Ectodermal cell (in vitro differentiated cells): ENCODE results near the gene OGDH.

Experiments
- H3K27ac ChIP-seq: 2 replicates; pipeline ENCODE4 v1.7.0; 2013; ENCODE audit warnings: mild to moderate bottlenecking, low read depth, low read length; ENCODE audit not compliant: insufficient read depth, poor library complexity, severe bottlenecking
- H3K27me3 ChIP-seq: 2 replicates; pipeline ENCODE4 v1.7.0; 2013; ENCODE audit warnings: mild to moderate bottlenecking, low read length; ENCODE audit not compliant: insufficient read depth, control insufficient read depth, poor library complexity, severe bottlenecking
- H3K36me3 ChIP-seq: one replicate; pipeline ENCODE4 v1.7.0; 2013; ENCODE audit warnings: low read length; ENCODE audit not compliant: control insufficient read depth, insufficient read depth
- H3K4me1 ChIP-seq: one replicate; pipeline ENCODE4 v1.7.0; 2013; ENCODE audit warnings: low read length; ENCODE audit not compliant: control insufficient read depth, insufficient read depth
- H3K4me3 ChIP-seq: 2 replicates; pipeline ENCODE4 v1.7.0; 2013; ENCODE audit warnings: low read depth, low read length, control low read depth; ENCODE audit not compliant: insufficient read depth
- H3K9me3 ChIP-seq: 2 replicates; pipeline ENCODE4 v1.7.0; 2013; ENCODE audit warnings: mild to moderate bottlenecking, low read length, moderate library complexity; ENCODE audit not compliant: control insufficient read depth
- WGBS, 2 experiments: methylation state at CpG; one replicate each; pipeline ENCODE4 v1.1.7; 2013; ENCODE audit warnings: missing lambda C conversion rate in 2 of 2; 5-methylcytosine and 5-hydroxymethylcytosine counted together

The OGDH gene

DNA sequence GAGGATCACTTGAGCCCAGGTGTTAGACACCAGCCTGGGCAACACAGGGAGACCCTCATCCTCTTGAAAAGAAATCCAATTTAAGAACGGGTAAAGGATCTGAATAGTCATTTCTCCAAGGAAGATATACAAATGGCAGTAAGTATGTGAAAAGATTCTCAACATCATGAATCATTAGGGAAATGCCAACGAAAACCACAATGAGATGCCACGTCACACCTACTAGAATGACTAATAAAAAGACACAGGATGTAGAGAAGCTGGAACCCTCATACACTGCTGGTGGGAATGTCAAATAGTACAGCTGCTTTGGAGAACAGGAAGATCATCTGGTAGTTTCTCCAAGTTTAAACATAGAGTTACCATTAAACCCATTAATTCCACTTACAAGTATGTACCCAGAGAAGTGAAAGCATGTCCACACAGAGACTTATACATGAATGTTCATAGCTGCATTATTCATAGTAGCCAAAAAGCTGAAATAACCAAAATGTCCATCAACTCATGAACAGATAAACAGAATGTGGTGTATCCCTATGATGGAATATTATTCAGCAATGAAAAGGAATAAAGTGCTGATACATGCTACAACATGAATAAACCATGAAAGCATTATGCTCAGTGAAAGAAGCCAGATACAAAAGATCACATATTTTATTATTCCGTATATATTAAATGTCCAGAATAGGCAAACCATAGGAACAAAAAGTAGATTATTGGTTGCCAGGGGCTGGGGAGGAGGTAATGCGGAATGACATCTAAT, 129.2 kb downstream of the OGDH start:
- Histone ChIP-seq H3K27ac (no peak overlapping the region), H3K4me3 (no peak overlapping the region), H3K4me1 (no peaks in the 10 kb centered on the region), H3K36me3 (no peaks in the 10 kb centered on the region), H3K9me3 (no peaks in the 10 kb centered on the region), H3K27me3 (no peaks in the 10 kb centered on the region)
- 87 to 100% methylated on average over 4 of the region's 5 CpGs for WGBS, 2 experiments

DNA sequence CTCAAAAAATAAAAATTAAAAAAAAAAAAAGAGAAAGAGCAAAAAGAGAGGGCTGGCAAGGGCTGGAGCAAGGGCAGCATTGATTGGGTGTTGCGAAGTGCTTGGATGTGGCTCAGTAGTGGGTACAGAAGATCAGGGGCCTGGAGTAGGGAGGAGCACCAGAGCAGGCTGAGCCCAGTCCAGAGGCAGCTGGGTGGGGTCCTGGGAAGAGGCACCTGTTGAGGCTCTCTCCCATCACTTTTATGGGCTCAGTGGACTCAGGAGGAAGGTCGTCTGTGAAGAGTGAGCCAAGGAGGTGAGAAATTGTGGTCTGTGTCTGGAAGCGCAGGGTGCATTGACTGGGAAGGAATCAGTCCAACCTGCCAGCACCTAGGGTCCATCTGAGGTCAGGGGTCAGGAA, 130.5 kb downstream of the OGDH start:
- 79 to 87% methylated on average over 3 of the region's 3 CpGs for WGBS, 2 experiments
- Histone ChIP-seq H3K27ac (no peak overlapping the region), H3K4me3 (no peak overlapping the region), H3K4me1 (no peaks in the 10 kb centered on the region), H3K9me3 (no peaks in the 10 kb centered on the region), H3K27me3 (no peaks in the 10 kb centered on the region), H3K36me3 (no peaks in the 10 kb centered on the region)

DNA sequence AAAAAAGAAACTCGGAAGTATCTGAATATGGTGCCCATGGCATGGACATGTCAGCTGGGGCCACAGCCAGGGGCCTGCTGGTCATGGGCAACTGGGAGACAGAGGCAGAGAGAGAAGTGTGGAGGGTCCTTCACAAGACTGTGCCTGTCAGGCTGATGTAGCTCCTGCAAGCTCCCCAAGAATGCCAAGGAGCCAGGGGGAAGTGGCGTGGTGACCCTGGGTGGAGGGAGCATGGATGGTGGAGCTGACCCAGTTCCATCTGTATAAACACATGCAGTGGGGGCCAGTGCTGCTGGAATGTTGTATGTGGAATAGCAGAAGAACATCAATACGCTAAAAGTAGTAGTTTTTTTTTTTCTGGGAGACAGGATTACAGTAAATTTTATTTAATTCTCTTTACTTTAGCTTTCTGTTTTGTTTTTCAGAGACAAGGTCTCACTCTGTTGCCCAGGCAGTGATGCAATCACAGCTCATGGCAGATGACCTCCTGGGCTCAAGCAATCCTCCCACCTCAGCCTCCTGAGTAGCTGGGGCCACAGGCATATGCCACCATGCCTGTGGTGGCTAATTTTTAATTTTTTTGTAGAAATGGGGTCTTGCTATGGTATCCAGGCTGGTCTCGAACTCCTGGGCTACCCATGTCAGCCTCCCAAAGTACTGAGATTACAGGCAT, 131.8 kb downstream of the OGDH start:
- Histone ChIP-seq H3K27ac (no peak overlapping the region), H3K4me1 (no peaks in the 10 kb centered on the region), H3K4me3 (no peak overlapping the region), H3K27me3 (no peaks in the 10 kb centered on the region), H3K9me3 (no peaks in the 10 kb centered on the region), H3K36me3 (no peaks in the 10 kb centered on the region)
- 93 to 95% methylated on average over 4 of the region's 4 CpGs for WGBS, 2 experiments

DNA sequence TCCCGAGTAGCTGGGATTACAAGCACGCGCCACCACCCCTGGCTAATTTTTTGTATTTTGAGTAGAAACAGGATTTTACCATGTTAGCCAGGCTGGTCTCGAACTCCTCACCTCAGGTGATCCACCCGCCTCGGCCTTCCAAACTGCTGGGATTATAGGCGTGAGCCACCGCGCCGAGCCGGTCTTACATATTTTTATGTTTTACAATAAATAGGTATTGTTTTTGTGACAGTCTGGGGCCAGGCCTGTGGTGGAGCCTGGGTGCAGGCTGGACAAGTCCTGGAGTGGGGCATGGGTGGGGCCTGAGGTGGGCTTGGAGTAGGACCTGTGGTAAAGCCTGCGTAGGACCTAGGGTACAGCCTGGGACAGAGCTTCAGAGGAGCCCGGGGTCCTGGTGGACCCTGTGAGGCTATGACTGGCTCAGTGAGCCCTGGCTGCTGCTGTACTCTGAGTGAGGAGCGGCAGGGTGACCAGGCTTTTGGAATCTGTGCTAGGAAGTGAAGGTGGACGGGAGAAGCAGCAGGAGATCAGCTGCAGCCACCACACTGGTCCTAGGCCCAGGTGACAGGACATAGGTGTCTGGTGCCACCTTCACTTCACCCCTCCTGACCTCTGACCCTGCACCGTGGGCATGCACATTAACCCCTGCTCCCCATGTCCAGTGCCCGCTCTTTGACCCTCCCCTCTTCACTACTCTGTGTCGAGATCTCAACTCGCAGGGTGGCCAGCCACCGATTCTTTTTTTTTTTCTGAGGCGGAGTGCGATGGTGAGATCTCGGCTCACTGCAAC, 132.6 kb downstream of the OGDH start:
- Histone ChIP-seq H3K4me3 (no peak overlapping the region), H3K9me3 (no peaks in the 10 kb centered on the region), H3K36me3 (no peaks in the 10 kb centered on the region), H3K27me3 (no peaks in the 10 kb centered on the region), H3K27ac (no peak overlapping the region), H3K4me1 (no peaks in the 10 kb centered on the region)
- 92 to 95% methylated on average over 23 of the region's 23 CpGs for WGBS, 2 experiments

DNA sequence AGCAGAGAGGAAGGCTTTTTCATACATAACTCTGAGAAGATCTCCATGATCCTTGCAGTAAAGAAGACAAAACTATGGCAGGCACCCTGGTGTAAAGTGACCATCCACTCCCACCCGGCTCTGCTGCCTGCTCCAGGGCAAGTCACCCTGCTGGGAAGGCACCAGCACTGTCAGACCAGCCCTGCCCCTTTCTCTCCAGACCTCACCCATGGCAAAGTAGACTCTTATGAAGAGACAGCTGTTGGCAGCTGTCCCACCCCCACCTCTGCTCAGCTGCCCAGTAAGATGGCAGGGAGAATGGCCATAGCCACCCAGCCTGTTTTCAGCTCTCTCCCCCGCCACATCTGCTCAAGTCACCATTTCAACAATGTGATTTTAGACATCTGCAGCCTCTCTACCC, 133.6 kb downstream of the OGDH start:
- no peak overlapping the region for H3K4me3 ChIP-seq
- H3K9me3 ChIP-seq = no peaks in the 10 kb centered on the region
- H3K4me1 ChIP-seq = no peaks in the 10 kb centered on the region
- H3K27ac ChIP-seq = no peak overlapping the region
- no peaks in the 10 kb centered on the region for H3K27me3 ChIP-seq
- WGBS, 2 experiments = 82 to 83% methylated on average over 2 of the region's 2 CpGs
- no peaks in the 10 kb centered on the region for H3K36me3 ChIP-seq

DNA sequence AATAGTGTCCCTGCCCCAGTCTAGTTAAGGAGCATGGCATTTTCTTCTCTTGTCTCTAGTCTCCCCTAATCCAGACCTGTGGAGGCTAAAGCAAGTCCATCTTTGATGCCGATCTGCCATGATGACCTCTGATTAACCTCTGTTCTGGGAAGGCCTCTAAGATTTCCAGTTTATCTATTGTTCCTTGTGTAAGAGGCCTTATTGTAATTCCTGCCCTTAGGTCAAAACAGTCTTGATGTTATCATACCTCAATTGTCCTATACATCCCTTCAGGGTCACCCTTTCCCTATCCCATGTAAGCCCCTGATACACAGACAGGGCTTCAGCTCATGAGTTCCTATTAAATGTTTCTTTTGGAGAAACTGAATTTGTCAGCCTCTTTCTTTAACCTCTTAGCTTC, 137.3 kb downstream of the OGDH start:
- no peaks in the 10 kb centered on the region for H3K36me3 ChIP-seq
- H3K27me3 ChIP-seq = no peaks in the 10 kb centered on the region
- peak overlapping the region; percentile 11 for H3K27ac ChIP-seq
- 80% methylated on average over 1 of the region's 1 CpG for WGBS, 2 experiments
- no peak overlapping the region for H3K4me3 ChIP-seq
- no peaks in the 10 kb centered on the region for H3K9me3 ChIP-seq
- H3K4me1 ChIP-seq = no peaks in the 10 kb centered on the region

DNA sequence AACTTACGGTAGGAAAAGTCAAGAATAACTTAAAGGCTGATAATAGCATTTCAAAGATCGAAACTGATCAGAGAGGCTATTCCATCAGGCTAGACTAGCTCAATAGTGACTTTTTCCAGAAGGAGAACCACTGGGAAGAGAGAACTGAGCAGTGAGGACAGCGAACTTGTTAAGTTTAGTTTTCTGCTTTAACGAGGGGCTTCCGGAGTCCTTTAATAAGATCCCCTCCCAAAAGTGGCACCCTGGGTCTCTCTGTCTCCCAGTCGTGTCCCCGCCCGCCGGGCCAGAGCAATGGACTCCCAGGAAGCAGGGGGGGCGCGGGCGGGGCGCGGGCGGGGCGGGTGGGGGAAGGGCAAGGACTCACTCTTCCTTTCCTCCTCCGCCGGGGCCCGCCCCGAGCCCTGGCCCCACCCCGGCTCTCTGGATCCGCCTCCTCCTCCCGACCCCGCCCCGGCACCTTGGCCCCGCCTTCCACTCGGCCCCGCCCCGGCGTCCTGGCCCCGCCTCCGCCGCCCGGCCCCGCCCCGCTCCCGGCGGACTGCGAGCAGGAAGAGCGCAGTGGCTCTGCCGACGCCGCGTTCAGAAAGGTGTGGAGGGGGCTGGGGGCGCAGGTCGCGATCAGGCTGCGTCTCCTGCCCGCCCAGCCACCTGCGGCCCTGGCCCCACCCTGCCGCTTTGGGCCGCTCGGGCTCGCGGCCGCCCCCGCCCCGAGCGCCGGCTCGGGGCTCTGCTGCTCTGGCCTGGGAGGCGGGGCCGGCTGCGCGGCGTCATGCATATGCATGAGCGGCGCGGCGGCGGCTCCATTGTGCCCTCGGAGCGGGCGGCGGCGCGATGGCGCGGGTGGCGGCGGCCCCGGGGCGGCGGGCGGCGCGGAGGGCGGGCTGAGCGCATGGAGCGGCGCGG, 141.9 kb downstream of the OGDH start, which contains the start of gene ZMIZ2:
Gene ZMIZ2 (plus strand): TSS at position 803 of the 903 bp plus-strand sequence. CDS start 7,403 bp downstream, outside the sequence.
- 2% methylated on average over 90 to 92 of the region's 92 CpGs for WGBS, 2 experiments
- peak within 1 kb of the TSS; percentile 63 for H3K27ac ChIP-seq
- H3K4me3 ChIP-seq = peak within 1 kb of the TSS; percentile 78
- H3K36me3 ChIP-seq = no peaks in the 10 kb centered on the region
- peaks cover 13% of the 10 kb centered on the region for H3K4me1 ChIP-seq
- H3K9me3 ChIP-seq = no peaks in the 10 kb centered on the region
- no peaks in the 10 kb centered on the region for H3K27me3 ChIP-seq

DNA sequence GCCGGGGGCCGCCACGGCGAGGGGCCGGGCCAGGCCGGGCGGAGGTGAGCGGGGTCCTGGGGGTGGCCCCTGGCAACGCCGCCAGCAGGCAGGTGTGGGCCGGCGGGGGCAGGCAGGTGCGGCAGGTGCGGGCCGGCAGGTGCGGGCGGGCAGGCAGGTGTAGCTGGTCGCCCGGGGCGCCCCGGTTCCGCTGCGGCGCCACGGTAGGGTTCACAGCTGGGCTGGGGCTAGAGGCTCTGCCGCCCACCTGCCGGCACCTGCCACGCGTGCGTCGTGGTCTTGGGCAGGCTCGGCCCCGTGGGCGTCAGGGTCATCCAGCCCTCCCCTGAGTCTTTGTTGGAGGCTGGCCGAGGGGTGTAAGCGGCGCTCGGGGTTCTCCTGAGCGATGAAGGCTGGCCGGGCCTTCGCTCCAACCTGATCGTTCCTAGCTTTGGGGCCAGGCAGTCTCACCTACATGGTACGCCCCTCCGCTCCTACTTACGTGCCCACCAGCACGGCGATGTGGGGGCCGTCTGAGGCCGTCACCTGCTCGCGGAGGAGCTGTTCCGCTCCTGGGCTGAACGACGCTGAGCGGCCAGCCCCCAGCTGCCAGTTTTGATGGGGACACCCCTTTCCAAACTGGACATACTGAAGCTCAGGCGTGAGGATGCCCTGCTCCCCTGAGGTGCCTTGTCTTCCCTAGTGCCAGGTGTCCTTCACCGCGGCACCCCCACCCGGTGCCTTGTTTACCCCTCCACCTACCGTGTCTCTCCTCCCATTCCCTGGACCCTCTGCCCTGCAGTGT, 142.7 kb downstream of the OGDH start:
- Histone ChIP-seq H3K27ac (no peak overlapping the region), H3K4me3 (peak overlapping the region; percentile 78), H3K36me3 (no peaks in the 10 kb centered on the region), H3K4me1 (peaks cover 13% of the 10 kb centered on the region), H3K9me3 (no peaks in the 10 kb centered on the region), H3K27me3 (no peaks in the 10 kb centered on the region)
- 2% methylated on average over 60 of the region's 60 CpGs for WGBS, 2 experiments

DNA sequence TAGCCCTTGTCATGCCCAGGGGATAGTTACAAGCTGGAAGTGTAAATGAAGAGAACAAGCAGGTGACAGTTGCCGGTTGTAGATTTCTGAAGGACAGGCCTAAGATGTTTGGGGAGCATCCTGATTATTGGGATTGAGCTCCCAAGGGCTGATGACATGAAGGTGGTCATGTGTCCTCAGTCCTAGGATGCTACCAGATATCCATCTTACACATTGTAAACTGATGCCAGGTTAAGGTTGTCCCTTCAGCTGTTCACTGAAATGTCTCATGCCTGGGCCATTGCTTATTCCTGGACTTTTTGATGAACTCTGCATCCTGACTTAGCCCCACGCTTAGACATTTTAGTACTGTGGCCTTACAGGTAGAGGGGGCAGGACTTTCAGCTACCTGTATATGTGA, 143.6 kb downstream of the OGDH start:
- 90 to 92% methylated on average over 2 of the region's 2 CpGs for whole genome bisulfite sequencing, 2 experiments
- Histone ChIP-seq H3K4me1 (peaks cover 13% of the 10 kb centered on the region), H3K9me3 (no peaks in the 10 kb centered on the region), H3K27ac (no peak overlapping the region), H3K36me3 (no peaks in the 10 kb centered on the region), H3K4me3 (peak overlapping the region; percentile 78), H3K27me3 (no peaks in the 10 kb centered on the region)
